ENCODE data around the gene SAMD10. TPM values are rescaled to one million over a fixed set of nuclear protein-coding genes. Genes with fewer than 3 reads are reported as not detected.

Gene SAMD10
- total and polyA plus RNA-seq, 10 of the 15 experiments (the other 5 are each of a cell fraction or from before 2014, with no cell fraction given): 1.3 to 51.4 (median 17.9) TPM

- TF ChIP-seq TCF7 (IDR thresholded peaks at IDR 0.05; ENCODE audit: borderline replicate concordance) (no peak), HDAC6 (IDR thresholded peaks at IDR 0.05; ENCODE audit: unreplicated experiment) (no peak), PAX8 (IDR thresholded peaks at IDR 0.05) (no peak), HCFC1 (IDR thresholded peaks at IDR 0.05; ENCODE audit: low read length) (peak; percentile 97), RBBP5 (conservative IDR thresholded peaks at IDR 0.05) (no peak), POLR2AphosphoS5 (IDR thresholded peaks at IDR 0.05; ENCODE audit: low read length) (peak; percentile 65; the same call in 1 of the 2 replicates), CREB1 (IDR thresholded peaks at IDR 0.05; ENCODE audit: low read depth) (peak; percentile 82), SUZ12 (IDR thresholded peaks at IDR 0.05; ENCODE audit: unreplicated experiment) (no peak), NKRF (conservative IDR thresholded peaks at IDR 0.05) (peak; percentile 56), E2F4 (IDR thresholded peaks at IDR 0.05; ENCODE audit: low read depth, low read length) (no peak), ZNF274 (IDR thresholded peaks at IDR 0.05; ENCODE audit: insufficient read depth, insufficient read length) (no peak), RB1 (IDR thresholded peaks at IDR 0.05; ENCODE audit: borderline replicate concordance) (peak; percentile 74; the same call in 1 of the 2 replicates), PML (IDR thresholded peaks at IDR 0.05; ENCODE audit: low read length) (no peak), BACH1 (IDR thresholded peaks at IDR 0.05; ENCODE audit: borderline replicate concordance) (peak; percentile 74), ZBTB33 (IDR thresholded peaks at IDR 0.05) (no peak), NFYA (IDR thresholded peaks at IDR 0.05; ENCODE audit: borderline replicate concordance, low read depth, low read length) (no peak), ASH2L (IDR thresholded peaks at IDR 0.05; ENCODE audit: borderline replicate concordance, low read depth) (peak; percentile 43; the same call in 1 of the 2 replicates), RELB (IDR thresholded peaks at IDR 0.05; ENCODE audit: low read depth) (no peak)
- TF ChIP-seq, protein P1, sequence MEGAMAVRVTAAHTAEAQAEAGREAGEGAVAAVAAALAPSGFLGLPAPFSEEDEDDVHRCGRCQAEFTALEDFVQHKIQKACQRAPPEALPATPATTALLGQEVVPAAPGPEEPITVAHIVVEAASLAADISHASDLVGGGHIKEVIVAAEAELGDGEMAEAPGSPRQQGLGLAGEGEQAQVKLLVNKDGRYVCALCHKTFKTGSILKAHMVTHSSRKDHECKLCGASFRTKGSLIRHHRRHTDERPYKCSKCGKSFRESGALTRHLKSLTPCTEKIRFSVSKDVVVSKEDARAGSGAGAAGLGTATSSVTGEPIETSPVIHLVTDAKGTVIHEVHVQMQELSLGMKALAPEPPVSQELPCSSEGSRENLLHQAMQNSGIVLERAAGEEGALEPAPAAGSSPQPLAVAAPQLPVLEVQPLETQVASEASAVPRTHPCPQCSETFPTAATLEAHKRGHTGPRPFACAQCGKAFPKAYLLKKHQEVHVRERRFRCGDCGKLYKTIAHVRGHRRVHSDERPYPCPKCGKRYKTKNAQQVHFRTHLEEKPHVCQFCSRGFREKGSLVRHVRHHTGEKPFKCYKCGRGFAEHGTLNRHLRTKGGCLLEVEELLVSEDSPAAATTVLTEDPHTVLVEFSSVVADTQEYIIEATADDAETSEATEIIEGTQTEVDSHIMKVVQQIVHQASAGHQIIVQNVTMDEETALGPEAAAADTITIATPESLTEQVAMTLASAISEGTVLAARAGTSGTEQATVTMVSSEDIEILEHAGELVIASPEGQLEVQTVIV (IDR thresholded peaks at IDR 0.05; ENCODE audit: borderline replicate concordance, partially characterized antibody): no peak
These were observed 23.4 kb downstream of the SAMD10 start, which contains the start of gene UCKL1 (continued) for GRCh38 chr20:63955827-63956663.

Measured in GM12878 (cell line).